PC-3 (cell line): ENCODE measurements around the gene NFAM1.

Source experiments
- EZH2 ChIP-seq: fragments of 300-600 bp; sonication (generic); IDR thresholded peaks from one replicate; pipeline ENCODE4 v1.6.1; 2017; ENCODE audit warnings: antibody characterized with exemption, mild to moderate bottlenecking, low read length; ENCODE audit not compliant: unreplicated experiment
- TF ChIP-seq, protein P1 (sequence below): fragments of 300-600 bp; sonication (generic); conservative IDR thresholded peaks from 2 replicates; pipeline ENCODE4 v1.5.1; 2017; ENCODE audit warnings: antibody characterized with exemption, low read depth, mild to moderate bottlenecking, low read length

DNA sequence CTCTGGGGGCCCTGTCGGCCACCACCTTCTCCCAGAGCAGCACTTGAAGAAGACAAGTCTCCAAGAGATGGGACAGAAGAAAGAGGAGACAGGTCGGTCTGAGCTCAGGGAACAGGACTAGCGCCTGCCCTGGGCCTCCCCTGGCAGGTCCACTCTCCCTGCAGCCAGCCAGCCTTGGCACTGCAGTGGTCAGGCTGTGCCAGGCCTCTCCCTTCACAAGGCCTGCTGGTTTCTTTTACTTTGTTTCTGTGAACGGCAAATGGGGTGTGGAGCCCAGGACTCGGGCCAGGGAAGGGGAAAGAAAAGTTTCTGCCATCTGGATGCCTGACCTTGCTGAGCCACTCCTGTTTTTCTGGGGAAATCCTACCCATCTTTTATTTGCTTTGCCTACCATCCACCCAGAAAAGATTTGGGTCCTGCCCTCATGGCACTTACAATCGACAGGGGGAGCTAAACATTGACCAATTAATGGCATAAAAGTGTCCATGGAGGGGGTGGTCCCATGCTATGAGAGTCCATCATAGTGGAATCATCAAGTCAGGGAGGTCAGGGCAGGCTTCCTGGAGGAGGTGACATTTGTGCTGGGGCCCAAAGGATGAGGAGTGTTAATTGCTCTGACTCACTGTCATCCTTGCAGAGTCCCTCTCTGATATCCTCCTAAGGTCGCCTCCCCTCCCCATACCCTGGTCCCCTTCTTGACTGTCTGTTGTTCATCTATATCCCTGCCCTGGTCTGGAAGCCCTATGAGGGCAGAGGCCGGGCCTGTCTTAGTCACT is 65.2 kb downstream of the NFAM1 start:
- TF ChIP-seq, protein P1, sequence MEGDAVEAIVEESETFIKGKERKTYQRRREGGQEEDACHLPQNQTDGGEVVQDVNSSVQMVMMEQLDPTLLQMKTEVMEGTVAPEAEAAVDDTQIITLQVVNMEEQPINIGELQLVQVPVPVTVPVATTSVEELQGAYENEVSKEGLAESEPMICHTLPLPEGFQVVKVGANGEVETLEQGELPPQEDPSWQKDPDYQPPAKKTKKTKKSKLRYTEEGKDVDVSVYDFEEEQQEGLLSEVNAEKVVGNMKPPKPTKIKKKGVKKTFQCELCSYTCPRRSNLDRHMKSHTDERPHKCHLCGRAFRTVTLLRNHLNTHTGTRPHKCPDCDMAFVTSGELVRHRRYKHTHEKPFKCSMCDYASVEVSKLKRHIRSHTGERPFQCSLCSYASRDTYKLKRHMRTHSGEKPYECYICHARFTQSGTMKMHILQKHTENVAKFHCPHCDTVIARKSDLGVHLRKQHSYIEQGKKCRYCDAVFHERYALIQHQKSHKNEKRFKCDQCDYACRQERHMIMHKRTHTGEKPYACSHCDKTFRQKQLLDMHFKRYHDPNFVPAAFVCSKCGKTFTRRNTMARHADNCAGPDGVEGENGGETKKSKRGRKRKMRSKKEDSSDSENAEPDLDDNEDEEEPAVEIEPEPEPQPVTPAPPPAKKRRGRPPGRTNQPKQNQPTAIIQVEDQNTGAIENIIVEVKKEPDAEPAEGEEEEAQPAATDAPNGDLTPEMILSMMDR, result no peak; the same call in 1 of the 2 replicates
- no peak for TF ChIP-seq EZH2
